NCI-H510A treated with DMSO at 0.1 percent for 48 hours (cell line): ENCODE measurements around the gene AP5S1.
"Not testable (repeated sequence)": the region's sequence is repeated elsewhere in the genome, so short reads cannot be mapped to it uniquely, and the experiment has no call there.

Experiments used
- DNase-seq: peaks from one replicate; lab custom pipeline; 2025; lab: John Stamatoyannopoulos, UW

Gene AP5S1

DNA sequence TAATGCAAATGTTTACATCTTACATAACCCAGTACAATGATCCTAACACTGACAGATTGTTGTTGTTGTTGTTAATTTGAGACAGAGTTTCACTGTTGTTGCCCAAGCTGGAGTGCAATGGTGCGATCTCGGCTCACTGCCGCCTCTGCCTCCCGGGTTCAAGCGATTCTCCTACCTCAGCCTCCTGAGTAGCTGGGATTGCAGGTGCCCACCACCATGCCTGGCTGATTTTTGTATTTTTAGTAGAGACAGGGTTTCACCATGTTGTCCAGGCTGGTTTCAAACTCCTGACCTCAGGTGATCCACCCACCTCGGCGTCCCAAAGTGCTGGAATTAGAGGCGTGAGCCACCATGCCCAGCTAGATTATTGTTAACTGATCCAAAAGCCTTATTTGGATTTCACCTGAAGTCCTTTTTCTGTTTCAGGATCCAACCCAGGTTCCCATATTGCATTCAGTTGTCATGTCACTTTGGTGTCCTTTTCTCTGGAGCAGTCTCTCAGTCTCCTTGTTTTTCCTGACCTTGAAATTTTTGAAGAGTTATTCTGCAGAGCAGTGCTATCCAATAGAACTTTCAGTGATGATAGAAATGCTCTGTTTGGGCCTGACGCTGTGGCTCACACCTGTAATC is 23.8 kb downstream of the AP5S1 start:
- DNase-seq: not testable (repeated sequence)

DNA sequence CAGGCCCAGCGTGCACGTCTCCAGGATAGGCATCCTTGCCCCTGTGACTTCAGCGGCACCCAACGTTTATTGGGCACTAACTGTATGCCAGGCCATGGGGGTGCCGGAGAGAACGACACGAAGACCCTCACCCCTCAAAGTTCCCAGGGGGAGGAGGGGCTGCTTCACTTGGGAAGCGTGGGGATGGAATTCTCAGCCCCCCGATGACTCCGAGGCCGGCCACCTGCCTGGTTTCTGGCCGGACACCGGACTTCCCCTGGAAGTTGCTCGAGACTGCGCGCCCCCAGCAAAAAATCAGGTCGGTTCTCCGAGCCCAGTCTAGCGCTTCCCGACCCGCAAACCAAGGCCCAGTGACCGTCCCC is 26.0 kb downstream of the AP5S1 start:
- DNase-seq: no peak

DNA sequence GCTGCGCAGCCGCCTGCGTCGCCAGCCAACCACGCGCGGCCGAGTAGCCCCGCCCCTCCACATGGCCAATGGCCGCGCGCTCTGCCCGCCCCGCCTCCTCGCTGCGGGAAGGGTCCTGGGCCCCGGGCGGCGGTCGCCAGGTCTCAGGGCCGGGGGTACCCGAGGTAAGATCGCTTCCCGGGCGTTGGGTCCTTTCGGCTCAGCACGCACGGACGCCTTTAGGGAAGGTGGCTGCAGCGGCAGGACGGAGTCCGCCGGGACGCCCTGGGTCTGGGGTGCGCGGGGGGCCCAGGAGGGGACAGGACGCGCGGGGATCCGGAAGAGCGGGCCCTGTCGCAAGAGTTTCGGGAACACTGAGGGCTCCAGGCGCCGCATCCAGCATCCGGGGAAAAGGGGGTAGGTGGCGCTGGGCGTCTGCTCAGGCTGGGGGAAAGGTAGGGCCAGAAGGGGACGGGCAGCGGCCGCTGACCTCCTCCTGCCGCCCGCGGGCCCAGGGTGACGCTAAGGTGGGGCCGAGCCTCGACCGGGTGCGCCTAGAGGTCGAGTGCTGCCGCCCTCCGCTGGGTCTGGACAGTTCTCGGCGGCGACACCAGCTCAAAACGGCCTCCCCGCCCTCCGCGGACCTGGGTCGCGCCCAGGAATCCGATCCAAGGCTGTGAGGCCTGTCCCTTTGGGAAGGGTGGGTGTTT is 26.5 kb downstream of the AP5S1 start, which contains the start of gene MAVS:
Gene MAVS (plus strand): TSS at position 95 of the 689 bp plus-strand sequence. CDS start 7,791 bp downstream, outside the sequence.
- peak; percentile 95 for DNase-seq

DNA sequence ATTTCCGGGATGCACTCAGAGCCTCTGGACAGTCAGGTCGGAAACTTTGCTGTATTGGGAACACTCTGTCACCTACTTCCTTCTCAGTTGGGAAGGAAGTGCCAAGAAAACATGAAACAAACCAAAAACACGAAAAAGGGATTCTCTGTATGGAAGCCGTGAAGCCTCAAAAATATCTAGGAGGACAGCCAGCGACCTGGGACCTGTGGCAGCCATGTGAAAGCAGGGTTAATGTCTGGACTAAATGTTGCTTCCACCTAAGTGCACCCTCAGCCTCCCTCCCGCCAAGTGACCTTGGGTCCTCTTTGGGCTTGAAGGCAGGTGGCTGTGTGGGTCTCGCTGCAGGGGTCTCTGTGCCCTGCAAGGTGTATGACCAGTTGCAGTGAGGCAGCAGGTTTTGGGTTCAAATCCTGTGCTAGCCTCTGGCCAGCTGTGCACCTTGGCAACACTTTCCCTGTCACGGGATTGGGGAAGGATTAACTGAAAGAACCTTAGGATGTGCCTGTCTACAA is 27.1 kb downstream of the AP5S1 start:
- no peak for DNase-seq

DNA sequence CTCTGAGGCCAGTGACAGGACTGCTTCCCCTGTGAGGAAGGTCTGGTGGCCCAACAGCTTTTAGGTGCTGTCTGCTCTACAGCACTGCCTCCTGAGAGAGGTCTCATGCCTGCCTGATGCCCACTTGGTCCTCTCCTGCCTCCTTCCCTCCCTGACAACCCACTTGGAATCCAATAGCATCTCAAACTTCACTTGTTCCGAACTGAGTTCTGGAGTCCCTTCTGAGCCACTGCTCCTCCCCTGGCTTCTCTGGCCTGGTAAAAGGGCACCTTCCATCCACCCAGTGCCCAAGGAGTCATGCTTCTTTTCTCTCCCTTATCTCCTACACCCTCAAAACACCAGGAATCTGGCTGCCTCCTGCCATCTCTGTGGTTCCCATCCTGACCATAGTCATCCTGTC is 28.2 kb downstream of the AP5S1 start:
- DNase-seq: no peak

DNA sequence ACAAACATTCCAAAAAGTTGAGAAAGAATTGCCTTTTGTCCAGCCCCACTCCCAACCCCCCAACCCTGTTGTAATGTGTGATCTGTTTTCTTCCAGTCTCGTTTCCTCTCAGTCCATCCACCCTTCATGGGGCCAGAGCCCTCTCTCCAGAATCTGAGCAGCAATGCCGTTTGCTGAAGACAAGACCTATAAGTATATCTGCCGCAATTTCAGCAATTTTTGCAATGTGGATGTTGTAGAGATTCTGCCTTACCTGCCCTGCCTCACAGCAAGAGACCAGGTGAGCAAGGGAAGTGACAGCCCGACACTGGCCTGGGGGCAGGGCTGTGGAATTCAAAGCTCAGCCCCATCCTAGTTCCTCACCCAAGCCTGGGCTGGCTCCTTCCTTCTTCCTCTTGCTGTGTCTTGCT is 34.1 kb downstream of the AP5S1 start:
- DNase-seq: no peak

DNA sequence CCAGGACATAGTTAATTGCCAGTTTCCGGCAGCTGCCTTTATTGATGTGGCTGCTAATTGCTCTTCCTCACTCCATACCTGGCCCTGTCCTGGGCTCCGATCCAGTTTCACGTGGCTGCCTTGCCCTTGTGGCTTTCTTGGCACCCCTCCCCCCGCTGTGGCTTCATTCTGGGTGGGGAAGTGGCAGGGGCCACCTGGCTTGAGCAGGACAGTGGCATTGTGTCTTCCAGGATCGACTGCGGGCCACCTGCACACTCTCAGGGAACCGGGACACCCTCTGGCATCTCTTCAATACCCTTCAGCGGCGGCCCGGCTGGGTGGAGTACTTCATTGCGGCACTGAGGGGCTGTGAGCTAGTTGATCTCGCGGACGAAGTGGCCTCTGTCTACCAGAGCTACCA is 37.1 kb downstream of the AP5S1 start:
- DNase-seq: no peak

DNA sequence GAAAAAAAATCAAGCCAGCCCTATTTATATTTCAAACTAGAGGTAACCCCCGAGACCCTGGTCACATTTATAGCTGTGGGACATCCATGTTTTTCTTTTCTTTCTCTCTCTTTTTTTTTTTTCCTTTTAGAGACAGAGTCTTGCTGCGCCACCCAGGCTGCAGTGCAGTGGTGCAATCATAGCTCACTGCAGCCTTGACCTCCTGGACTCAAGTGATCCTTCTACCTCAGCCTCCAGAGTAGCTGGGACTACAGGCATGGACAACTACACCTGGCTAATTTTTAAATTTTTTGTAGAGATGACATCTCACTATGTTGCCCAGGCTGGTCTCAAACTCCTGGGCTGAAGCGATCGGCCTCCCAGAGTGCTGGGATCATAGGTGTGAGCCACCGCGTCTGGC is 38.3 kb downstream of the AP5S1 start:
- DNase-seq: no peak

DNA sequence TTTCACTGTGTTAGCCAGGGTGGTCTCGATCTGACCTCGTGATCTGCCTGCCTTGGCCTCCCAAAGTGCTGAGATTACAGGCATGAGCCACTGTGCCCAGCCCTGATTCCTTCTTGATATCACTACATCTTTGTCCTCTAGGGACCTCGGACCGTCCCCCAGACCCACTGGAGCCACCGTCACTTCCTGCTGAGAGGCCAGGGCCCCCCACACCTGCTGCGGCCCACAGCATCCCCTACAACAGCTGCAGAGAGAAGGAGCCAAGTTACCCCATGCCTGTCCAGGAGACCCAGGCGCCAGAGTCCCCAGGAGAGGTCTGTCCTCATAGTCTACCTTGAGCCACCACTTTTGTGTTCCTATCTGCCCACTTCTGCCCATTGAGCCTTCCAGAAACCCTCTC is 40.8 kb downstream of the AP5S1 start:
- DNase-seq: no peak

DNA sequence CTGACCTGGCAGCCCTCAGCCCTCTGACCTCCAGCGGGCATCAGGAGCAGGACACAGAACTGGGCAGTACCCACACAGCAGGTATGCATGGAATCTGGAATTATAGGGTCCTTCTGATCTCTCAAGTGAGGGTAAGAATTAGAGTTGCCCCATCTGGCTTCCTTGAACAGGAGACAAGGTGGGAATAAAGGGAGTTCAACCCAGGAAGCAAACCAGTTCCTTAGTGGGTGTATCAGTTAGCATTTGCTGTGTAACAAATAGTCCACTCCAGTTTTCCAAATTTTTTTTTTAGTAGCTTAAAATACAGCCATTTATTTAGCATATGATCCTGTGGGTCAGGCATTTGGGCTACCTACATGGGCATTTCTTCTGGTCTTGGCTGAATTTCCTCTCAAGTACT is 42.0 kb downstream of the AP5S1 start:
- DNase-seq: no peak

DNA sequence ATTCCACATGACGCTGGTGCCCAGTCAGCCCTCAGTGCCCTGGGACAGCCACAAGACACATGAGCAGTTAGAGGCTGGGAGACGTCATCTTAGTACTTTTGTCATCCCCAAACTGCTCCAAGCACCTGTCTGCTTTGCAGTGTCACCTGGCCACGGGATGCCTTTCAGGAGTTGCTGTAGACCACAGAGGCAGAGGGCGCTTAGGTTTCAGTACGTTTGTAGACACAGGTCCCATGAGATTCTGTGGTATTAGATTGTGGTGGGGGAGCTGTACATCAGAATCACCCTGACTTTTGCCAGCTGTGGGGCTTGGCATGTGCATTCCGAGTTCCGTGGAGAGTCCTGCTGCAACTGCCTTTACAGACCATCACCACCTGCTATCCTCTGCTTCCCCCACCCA is 43.0 kb downstream of the AP5S1 start:
- no peak for DNase-seq

DNA sequence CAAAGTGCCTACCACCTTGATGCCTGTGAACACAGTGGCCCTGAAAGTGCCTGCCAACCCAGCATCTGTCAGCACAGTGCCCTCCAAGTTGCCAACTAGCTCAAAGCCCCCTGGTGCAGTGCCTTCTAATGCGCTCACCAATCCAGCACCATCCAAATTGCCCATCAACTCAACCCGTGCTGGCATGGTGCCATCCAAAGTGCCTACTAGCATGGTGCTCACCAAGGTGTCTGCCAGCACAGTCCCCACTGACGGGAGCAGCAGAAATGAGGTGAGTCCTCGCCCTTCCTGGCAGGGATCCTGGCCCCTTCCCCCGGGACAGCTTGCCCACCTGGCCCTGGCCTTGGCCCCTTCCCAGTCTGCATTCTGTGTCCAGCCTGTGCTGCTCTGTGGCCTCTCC is 44.2 kb downstream of the AP5S1 start:
- DNase-seq: no peak

DNA sequence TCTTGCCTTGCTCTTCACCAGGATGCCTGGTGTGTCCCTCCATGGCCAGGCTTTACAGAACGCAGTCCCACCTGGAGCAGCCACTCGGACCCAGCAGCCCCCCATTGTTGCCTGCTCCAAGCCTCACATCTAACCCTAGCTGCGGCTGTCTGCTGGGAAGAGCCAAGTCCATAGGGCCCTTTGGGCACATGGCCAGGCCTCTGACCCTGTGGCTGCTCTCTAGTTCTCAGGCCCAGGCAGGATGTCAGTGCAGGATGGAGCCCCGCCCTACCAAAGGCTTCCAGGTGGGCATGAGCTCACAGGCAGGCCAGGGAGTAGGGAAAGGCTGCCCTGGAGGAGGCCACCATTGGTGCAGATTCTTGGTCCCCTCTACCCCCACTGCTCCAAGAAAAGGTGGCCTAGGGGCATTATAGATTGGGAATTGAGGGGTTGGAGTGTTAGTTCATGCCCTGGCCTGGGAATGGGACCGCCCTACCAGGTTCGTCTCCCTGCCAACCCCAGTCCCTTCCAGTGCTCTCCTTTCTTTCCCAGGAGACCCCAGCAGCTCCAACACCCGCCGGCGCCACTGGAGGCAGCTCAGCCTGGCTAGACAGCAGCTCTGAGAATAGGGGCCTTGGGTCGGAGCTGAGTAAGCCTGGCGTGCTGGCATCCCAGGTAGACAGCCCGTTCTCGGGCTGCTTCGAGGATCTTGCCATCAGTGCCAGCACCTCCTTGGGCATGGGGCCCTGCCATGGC is 45.0 kb downstream of the AP5S1 start:
- no peak for DNase-seq

DNA sequence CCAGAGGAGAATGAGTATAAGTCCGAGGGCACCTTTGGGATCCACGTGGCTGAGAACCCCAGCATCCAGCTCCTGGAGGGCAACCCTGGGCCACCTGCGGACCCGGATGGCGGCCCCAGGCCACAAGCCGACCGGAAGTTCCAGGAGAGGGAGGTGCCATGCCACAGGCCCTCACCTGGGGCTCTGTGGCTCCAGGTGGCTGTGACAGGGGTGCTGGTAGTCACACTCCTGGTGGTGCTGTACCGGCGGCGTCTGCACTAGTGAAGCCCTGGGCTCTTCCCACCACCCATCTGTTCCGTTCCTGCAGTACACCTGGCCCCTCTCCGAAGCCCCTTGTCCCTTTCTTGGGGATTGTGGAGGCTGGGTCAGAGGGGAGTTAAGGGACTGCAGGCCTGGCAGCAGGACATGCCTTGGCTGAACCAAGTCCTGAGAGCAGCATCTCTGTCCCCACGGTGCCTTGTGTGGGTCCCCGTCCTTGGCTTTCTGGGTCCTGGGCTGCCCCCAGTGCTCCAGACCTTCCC is 45.6 kb downstream of the AP5S1 start:
- DNase-seq: no peak

DNA sequence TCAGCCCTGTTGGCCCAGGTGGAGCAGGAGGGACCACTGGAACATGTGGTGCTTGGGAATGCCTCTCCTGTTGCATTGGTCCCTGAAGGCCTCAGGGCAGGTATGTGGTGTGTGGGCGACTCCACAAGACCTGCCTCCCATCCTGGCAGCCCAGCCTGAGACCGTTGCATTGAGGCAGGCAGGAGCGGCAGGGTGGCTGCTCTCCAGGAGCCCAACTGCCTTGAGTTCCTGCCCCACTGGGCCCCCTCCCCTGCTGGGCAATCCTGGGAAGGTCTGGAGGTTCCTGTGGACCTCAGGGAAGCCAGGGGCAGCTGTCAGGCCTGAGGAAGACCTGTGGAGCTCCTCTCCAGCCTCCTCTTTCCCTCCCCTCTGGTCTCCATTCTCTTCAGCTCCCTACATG is 46.1 kb downstream of the AP5S1 start:
- DNase-seq: no peak

DNA sequence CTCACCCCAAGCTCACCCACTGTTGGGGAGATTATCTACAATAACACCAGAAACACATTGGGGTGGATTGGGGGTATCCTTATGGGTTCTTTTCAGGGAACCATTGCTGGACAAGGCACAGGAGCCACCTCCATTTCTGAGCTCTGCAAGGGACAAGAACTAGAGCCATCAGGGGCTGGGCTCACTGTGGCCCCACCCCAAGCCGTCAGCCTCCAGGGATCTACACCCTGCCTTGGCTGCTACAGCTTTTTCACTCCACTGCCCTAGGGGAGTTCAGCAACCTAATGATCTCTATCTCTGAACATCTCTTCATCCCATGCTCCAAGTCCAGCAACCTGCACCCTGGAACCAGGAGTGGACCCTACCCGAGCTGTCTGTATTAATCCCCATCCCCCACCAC is 47.5 kb downstream of the AP5S1 start:
- no peak for DNase-seq

DNA sequence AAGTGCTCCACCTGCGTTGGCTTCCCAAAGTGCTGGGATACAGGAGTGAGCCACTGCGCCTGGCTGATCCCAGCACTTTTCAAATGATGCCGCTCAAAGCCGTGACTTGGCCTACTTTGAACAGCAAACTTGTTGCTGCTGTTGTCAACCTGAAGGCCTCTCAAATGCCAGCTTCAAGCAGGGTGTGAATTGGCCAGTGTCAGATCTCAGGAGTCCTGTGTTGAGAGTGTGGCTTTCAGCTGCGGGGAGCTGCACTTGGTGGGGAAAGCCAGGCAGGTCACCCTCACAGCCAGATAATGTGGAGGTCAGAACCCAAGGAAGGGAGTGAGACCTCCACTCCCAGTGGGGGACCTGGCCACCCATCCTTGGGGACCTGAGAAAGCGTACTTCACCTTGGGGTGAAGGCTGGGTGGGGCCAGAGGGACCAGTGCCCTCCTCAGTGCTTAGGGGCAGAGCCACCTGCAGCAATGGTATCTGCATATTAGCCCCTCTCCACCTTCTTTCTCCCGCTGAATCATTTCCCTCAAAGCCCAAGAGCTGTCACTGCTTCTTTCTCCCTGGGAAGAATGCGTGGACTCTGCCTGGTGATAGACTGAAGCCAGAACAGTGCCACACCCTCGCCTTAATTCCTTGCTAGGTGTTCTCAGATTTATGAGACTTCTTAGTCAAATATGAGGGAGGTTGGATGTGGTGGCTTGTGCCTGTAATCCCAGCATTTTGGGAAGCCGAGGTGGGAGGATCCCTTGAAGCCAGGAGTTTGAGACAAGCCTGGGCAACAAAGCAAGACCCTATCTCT is 49.7 kb downstream of the AP5S1 start:
- DNase-seq: no peak

DNA sequence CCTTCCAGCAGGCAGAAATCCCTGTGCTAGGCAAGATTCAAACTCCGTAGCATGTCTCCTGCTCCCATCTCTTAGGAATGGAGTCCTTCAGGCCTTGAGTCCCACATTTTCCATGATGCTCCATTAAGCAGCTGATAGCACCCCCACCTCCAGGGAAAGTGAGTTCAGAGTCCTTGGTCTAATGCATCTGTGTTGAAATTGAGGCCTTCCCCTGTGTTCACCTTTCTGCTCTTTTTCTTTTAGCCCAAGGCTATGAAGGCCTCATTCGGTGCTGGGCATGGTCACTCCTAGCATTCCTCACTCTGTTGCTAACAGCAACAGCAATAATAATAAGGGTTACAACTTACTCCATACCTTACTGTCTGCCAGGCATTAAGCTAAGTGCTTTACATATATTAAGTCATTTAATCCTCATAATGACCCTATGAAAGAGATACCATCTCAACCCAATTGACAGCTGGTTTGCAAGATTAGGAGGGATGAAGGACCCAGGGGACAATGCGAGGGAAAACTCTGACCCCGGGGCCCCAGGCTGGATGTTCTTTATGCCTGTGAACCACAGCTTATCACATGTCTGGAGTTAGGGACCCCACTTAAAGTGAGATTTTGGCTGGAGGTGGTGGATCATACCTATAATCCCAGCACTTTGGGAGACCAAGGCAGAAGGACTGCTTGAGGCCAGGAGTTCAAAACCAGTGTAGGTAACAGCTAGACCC is 51.4 kb downstream of the AP5S1 start:
- DNase-seq: no peak

DNA sequence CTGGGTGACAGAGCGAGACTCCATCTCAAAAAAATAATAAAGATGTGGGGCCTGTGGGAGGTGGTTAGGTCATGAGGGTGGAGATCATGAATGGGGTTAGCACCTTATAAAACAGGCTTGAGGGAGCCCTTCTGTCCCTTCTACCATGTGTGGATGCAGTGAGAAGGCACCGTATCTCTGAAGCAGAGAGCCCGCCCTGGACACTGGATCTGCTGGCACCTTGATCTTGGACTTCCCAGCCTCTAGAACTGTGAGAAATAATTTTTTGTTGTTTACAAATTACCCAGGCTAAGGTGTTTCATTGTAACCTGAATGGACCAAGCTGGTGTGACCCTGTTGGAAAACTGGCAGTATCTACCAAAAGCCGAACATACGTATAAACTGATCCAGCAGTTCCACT is 53.2 kb downstream of the AP5S1 start:
- DNase-seq: no peak

DNA sequence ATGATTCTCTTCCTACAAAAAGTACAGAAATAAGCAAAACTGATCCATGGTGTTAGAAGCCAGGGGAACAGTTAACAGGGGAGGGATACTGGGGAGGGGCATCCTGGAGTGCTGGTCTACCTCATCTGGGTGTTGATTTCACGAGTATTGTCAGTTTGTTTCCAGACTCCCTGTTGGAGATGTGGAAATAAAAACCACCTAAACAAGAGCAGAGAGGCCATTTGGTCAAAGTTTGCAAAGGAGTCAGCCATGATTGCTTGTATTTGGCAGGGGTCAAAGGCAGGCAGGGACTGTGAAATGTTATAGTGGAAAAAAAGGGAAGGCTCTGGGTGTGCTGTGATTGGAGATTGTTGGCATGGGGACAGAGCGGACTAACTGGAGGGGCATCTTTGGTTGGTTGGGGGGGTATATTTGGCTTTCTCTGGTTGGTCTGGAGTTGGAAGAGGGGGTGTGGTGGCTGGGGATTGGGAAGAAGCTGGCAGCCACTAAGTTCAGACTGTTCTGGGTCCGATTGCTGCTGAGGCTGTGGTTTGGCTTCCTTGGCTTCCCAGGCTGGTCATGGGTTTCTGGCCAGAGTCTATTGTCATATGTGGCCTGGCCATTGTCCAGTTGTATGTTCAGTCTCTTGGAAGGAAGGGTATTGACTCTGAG is 54.0 kb downstream of the AP5S1 start:
- DNase-seq: no peak
